BJ (cell line): ENCODE measurements around the gene ARL6IP1. TPM values are rescaled to one million over a fixed set of nuclear protein-coding genes. Genes with fewer than 3 reads are reported as not detected.

Source experiments
- CTCF ChIA-PET: fragments of 350-600 bp; formaldehyde crosslinking; extraction: SDS; loops from one replicate; lab custom pipeline; 2021; ENCODE audit warnings: antibody characterized with exemption, inconsistent platforms; lab: Yijun Ruan, JAX
- POLR2A ChIA-PET: fragments of 300-600 bp; sonication (Branson Sonifier 250); formaldehyde crosslinking; extraction: SDS; loops from one replicate; lab custom pipeline; 2021; ENCODE audit warnings: antibody characterized with exemption; lab: Charles Lee
- DNase-seq: peaks from one replicate; pipeline ENCODE4 v3.0.0-alpha.2; 2011; ENCODE audit warnings: low read depth
- H3K27me3 ChIP-seq: 2 replicates; pipeline ENCODE4 v1.6.0; 2011; ENCODE audit warnings: low read length; ENCODE audit not compliant: control insufficient read depth, insufficient read depth
- H3K36me3 ChIP-seq: 2 replicates; pipeline ENCODE4 v1.5.1; 2011; ENCODE audit warnings: low read length; ENCODE audit not compliant: control insufficient read depth, insufficient read depth
- H3K4me3 ChIP-seq: 2 replicates; pipeline ENCODE4 v1.5.1; 2011; ENCODE audit warnings: low read depth, mild to moderate bottlenecking, control low read depth, low read length
- CTCF ChIP-seq: IDR thresholded peaks from 2 replicates; pipeline ENCODE4 v1.5.1; 2011; ENCODE audit warnings: low read depth, mild to moderate bottlenecking, control low read depth, inconsistent platforms, low read length, moderate library complexity; ENCODE audit not compliant: insufficient read depth
- polyA plus RNA-seq: library from polyadenylated mRNA; depleted of rRNA; stranded (reverse); fragments of >200 nt; gene quantifications from 2 replicates; pipeline ENCODE4 v1.2.3, GENCODE V29; 2011

Gene ARL6IP1
- polyA plus RNA-seq, 1 experiment: 178 TPM

DNA sequence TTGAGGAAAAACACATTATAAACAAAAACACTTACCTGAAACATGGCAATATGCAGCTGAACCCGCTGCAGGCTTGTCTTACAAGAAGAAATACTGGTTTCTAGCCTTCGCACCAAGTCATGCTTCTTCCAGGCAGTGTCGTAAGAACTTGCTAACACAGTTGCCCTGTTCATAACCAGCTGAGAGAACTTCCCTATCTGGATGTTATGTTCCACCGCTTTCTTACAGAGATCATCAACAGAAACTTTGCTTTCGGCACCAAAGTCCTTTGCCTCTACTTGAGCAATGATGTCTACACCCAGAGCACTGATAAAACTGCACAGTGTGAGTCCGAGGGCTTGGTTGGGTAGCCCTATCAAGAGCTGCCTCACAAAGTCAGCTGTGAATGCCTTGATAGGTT lies 27.9 kb upstream of the ARL6IP1 start:
- TF ChIP-seq CTCF: no peak
- H3K4me3 ChIP-seq: no peak overlapping the region
- ChIA-PET CTCF (interaction anchor here (1.0 to 2.4 kb wide), 3 partner anchors 27 to 123 kb away, joined by 3 to 11 read pairs (median 4); partner anchors contain the start of gene ARL6IP1), POLR2A (no interaction called here)
- no peaks in the 10 kb centered on the region for H3K27me3 ChIP-seq
- no peak for DNase-seq
- H3K36me3 ChIP-seq: peaks cover 11% of the 10 kb centered on the region

DNA sequence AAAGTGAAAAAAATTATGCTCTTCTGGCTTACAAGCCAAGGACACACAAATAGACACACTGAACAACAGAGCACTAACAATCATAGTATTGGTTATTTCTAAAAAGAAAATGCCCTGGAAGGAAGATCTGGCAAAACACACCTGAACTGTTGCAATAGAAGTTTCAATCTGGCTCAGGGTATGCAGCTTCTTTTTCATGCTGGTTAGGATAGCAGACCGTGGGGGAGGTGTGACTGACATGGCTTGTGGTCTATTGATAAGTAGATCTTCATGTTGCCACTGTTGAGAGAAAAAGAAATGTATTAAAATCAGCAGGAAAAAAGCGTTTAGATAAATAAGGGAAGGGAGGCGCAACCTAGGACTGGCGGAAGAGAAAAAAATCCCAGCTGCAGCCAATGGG lies 26.5 kb upstream of the ARL6IP1 start:
- ChIA-PET CTCF (interaction anchor here (2.4 kb wide), 1 partner anchor 26 kb away, joined by 11 read pairs; the partner anchor contains the start of gene ARL6IP1), POLR2A (no interaction called here)
- no peak for DNase-seq
- H3K4me3 ChIP-seq: no peak overlapping the region
- peaks cover 9% of the 10 kb centered on the region for H3K36me3 ChIP-seq
- H3K27me3 ChIP-seq: no peaks in the 10 kb centered on the region
- TF ChIP-seq CTCF: no peak

DNA sequence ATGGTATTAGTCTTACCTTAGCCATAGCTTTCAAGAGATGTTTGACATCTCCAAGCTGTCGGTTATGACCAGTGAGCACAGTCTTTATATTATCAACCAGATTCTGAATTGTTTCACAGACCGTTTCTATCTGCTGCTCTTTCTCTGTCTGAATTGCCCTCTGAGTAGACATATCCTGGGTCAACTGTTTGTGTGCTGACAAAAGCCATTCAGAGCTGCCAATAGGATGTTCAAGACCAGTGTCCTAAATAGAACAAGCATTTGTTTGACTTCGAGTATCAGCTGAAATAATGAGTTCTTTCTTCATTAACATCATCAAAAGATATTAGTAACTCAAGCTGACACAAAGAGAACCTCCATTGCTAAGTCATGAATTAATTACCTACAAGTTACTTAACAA lies 14.9 kb upstream of the ARL6IP1 start:
- ChIA-PET POLR2A (no interaction called here), CTCF (interaction anchor here (1.7 to 3.1 kb wide), 2 partner anchors 15 to 19 kb away, joined by 5 to 20 read pairs; partner anchors contain the start of gene ARL6IP1)
- DNase-seq: no peak
- Histone ChIP-seq H3K27me3 (no peaks in the 10 kb centered on the region), H3K4me3 (no peak overlapping the region), H3K36me3 (peaks cover 11% of the 10 kb centered on the region)
- TF ChIP-seq CTCF: no peak

DNA sequence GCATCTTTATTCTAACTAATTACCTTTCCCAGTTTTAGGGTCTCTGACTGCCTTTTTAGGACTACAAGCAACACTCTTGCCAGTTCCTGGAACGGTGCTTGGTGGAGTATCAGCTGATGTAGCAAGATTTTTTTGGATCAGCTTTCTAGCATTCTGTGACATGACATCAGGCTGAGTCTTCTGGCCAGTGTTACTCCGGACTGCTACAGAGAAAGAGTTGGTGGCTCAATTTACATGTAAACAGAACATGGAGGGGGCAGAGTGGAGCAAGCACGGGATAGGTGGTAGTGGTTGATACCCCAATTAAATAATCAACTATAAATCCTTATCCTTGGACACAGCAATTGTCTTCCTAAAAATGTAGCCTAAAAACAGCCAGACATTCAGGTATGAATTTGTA lies 10.6 kb upstream of the ARL6IP1 start:
- Histone ChIP-seq H3K27me3 (no peaks in the 10 kb centered on the region), H3K4me3 (no peak overlapping the region), H3K36me3 (peaks cover 15% of the 10 kb centered on the region)
- DNase-seq: no peak
- POLR2A ChIA-PET: no interaction called here
- CTCF ChIA-PET: no interaction called here
- no peak for TF ChIP-seq CTCF

GRCh38 chr16:18809165-18809564 lies 7.8 kb upstream of the ARL6IP1 start:
- Histone ChIP-seq H3K4me3 (no peak overlapping the region), H3K36me3 (peaks cover 13% of the 10 kb centered on the region), H3K27me3 (no peaks in the 10 kb centered on the region)
- POLR2A ChIA-PET: no interaction called here
- CTCF ChIA-PET: interaction anchor here (1.1 kb wide), 1 partner anchor 276 kb away, joined by 3 read pairs; no protein-coding TSS in a partner anchor
- no peak for DNase-seq
- TF ChIP-seq CTCF: no peak
